NCI-H1417 (cell line): ENCODE data around the gene EMID1.
A peak's percentile ranks its signal among the peaks of the same experiment; 100 is the strongest.

Experiments
- DNase-seq, 3 experiments: peaks; one replicate each; lab custom pipeline; 2025; lab: John Stamatoyannopoulos, UW

The EMID1 gene

DNA sequence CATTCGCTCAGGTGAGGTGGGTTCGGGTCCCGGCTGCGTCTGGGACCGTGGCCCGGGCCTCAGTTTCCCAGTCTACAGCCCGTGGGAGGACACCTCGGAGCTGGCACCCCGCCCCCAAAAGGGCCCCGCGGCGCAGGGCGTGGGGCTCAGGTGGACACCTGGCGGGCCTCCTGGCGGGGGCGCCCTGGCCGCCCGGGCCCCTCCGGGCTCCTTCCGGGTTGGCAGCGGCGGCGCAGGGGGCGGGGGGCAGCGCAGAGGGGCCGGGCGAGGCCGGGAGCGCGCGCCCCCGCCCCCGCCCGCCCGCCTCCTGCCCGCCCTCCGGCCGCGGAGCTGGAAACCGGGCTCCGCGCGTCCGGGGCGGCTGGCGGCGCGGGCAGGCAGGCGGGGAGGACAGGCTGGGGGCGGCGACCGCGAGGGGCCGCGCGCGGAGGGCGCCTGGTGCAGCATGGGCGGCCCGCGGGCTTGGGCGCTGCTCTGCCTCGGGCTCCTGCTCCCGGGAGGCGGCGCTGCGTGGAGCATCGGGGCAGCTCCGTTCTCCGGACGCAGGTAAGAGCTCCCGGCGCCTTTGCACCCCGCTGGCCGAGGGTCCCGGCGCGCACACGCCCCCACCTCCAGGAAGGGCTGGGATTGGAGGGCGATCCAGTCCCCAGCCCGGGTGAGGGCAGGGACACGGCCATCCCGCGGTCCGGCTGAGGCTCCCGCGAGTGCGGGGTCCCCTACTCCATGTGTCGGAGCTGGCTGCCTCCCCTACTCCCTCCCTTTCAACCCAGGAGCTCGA is at the start of gene EMID1:
Gene EMID1, plus strand, starts transcription at position 303 of the 778 bp plus-strand sequence. Its CDS starts 143 bp downstream, at position 446.
- peak in 2 of 3 experiments; percentile 45 to 49 for DNase-seq

DNA sequence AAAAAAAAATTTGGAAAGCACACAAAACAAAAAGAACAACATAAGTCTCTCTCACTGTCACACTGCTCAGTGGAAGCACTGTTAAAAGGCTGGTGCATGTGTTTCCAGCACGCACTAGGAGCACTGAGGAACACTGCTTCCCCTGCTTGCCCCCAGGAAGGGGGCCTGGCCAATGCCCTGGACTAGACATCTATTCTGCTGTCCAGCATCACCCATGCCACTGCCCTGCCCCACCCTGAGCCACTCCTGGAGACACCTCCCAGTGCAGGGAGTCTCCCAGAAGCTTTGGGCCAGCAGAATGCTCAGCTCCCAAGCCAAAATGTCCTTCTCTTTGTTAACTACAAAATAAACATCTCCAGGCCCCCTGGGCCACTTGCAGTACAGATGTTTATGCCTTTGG is 49.7 kb upstream of the EMID1 start:
- DNase-seq = no peak

DNA sequence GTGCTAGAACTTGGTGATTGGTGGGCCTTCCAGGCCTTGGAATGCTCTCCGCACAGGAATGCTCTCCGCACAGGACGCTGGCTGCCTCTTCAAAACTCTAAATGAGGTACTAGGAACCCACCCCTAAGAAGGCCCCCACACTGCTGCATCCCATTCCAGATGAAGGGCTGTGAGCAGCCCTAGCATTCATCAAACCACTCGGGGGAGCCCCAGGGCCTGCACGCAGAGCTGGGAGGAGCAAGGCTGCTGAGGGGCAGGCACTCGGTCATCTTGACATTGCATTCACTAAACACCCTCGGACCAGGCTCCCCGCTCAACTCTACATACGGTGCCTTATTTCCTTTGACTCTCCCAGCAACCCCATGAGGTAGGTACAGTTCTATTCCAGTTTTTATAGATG is 49.2 kb upstream of the EMID1 start:
- DNase-seq = no peak

DNA sequence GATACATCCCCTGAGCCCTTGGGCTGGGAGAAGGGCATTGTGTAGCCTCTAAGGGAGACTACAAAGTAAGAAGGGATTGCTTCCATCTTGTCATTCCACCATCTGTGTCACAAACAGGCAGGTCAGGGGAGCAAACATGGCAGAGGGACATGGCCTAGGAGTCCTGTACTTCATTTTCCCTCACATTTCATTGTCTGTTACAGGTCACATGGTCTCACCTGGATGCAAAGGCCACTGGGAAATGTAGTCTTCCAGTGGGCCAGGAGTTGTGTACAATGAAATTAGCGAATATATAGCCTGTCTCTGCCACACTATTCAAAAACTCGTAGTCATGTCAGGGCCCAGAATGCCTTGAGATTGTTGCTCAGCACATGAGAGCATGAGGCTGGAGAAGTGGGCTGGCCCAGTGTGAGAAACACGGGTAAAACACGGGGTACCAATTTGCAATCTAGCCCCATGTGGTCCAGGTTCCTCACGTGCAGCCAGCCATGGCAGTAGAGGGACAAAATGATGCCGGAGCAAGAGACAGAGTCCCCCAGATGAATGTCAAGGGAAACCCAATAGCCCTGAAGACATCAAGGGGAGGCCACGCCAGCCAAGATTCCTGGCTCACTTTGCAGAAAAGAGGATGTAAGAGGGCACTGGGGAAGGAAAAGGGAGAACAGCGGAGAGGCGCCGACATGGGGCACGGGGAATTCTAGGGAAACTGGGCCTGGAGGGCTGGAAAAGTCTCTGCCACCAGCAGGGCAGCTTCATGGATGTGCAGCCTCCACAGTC is 47.7 kb upstream of the EMID1 start:
- peak in 1 of 3 experiments; percentile 0 for DNase-seq

DNA sequence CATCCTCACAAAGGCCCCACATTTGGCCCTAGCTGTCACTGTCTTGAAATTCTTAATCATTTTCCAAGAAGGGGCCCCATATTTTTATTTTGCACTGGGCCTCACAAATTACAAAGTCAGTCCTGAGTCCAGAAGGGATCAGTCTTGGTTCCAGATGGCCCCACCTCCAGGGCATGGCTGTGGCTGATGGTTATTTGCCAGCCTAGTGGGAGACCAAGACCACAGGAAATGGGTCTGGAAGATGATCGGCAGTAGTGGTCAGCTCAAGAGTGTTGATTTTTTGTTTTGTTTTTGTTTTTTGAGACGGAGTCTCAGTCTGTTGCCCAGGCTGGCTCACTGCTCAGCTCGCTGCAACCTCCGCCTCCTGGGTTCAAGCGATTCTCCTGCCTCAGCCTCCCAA is 47.1 kb upstream of the EMID1 start:
- no peak for DNase-seq

DNA sequence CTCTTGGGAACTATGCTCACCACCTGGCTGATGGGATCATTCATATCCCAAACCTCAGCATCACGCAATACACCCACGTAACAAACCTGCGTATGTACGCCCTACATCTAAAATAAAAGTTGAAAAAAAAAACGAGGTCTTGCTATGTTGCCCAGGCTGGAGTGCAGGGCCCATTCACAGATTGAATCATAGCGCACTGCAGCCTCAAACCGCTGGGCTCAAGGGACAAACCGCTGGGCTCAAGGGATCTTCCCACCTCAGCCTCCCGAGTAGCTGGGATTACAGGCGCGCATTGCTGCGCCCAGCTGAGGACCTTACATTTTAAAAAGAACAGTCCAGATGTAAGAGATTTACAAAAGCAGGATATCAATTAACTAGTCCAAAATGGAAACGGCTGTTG is 41.9 kb upstream of the EMID1 start:
- DNase-seq = no peak

DNA sequence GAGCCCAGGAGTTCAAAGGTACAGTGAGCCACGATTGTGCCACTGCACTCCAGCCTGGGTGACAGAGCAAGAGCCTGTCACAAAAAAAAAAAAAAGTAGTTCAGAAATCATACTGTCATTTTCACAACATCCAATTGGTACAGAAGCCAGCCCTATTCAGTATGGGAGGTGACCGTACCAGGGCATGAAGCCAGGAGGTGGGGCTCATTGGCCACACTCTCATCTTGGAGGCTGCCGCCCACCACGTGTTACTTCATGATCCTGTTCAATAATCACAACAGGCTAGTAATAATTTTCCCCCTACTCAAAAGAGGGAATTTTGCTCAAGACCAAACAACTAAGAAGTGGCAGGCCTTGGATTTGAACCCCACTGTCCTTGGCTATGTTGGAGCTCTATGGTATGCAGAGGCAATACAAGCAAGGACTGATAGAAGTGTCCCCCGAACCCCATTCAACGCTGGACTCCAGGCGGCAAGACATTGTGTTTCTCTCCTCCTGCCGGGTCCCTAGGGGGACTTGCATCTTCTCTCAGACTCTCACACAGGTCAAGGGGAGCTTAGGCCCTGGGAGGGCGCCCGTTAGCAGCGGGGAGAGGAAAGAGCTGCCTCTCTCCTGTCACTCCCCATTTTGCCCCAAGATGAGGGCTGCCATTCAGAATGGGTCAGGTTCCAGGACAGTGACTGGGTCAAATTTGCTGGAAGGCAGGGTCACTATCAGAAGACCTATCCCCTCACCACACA is 40.2 kb upstream of the EMID1 start:
- DNase-seq = no peak

DNA sequence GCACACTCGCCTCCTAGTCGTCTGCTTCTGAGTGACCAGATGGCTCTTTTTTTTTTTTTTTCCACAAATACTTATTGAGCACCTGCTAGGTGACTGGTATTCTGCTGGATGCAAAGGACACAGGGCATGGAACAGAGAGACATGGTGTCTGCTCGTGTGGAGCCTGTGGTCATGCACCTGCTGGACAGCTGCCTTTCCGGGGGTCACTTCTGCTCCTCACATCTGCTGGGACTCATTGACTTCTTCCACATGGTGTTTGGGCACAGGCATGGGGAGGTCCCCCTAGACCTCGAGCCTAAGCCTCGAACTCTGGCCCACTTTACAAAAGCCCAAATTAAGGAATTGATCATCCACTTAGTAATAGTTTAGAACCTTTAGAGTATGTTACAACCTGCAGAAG is 39.5 kb upstream of the EMID1 start:
- no peak for DNase-seq

DNA sequence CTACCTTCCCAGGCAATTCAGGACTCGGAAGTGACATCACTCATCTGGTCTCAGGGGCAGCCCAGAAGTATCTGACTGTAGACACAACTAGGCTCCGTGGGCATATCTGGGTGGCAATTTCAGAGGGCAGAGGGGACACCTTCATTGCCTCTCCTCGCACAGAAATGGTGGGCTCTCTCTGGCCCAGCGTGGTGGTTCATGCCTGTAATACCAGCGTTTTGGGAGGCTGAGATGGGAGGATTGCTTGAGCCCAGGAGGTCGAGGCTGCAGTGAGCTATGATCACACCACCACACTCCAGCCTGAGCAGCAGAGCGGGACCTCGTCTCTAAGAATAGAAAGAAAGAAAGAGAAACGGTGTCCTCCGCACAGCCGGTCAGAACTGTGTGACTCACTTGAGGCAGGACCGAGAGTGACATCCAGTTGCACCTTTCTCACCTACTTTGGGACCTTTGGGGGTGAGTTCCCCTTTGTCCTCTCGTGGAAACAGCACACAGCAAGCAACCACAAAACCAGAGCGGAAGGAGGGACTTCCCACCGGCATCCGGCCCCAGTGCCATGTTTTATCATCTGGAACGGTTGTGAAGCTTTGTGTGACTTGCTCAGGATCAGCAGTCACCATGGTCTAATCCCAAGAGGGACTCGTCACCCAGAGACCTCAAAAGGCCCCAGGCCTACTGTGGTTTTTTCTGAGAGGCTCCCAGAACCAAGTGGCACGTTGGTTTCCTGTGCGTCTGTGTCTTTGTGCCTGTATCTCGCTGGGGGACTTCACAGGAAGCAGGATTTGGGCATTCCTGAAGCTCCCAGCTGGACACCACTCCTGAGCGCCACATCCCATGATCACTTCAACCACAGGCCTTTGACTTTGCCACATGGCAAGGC is 38.4 kb upstream of the EMID1 start:
- DNase-seq = no peak

DNA sequence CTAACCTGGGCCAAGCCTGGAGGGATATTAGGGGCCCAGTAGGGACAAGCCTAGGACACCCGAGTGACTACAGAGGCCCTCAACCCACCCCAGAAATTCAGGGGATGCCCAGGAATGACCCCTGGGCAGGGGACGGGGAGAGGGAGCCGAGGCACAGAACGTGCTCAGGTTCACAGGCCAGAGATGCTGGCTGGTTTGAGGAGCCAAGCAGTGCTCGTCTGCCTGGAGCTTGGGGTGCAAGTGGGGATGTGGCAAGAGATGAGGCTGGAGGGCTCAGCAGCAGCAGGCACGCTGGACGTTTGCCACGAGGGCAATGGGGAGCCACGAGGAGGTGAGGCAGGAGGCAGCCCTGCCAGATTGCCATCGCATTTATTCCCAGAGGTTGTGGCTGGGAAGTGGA is 34.0 kb upstream of the EMID1 start:
- DNase-seq = no peak

DNA sequence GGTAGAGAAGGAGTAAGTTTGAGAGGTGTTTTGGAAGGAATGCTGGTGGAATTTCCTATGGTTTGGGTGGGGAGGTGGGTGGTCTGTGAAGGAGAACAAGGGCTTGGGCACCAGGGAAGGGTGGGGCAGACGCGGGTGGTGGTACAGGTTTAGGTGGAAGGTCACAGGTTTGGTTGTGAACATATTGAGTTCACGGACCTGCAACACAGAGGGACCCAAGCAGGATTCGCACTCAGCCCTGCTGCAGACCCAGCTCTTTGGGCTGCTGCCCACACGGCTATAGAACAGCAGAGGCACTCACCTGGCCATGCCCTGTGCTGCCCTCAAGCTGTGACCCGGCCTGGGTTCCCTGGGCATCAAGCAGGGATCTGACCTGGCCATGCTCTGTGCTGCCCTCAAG is 33.5 kb upstream of the EMID1 start:
- DNase-seq = no peak

DNA sequence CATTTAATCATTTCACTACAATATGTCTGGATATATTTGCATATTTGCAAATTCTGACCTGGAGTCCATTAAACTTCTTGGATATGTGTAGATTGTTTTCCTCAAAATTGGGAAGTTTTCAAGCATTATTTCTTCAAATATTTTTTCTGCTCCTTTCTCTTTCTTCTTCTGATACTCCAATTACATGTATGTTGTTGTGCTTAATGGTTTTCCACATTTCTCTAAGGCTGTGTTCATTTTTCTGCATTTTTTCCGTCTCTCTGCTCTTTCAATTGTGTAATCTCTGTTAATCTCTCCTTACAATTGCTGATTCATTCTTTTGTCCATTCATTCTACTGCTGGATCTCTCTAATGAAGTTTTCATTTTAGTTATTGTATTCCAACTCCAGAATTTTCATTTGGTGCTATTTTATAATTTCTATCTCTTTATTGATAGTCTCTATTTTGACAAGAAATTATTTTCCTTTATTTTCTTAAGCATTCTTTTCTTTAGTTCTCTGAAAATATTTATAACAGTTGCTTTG is 30.3 kb upstream of the EMID1 start:
- no peak for DNase-seq

DNA sequence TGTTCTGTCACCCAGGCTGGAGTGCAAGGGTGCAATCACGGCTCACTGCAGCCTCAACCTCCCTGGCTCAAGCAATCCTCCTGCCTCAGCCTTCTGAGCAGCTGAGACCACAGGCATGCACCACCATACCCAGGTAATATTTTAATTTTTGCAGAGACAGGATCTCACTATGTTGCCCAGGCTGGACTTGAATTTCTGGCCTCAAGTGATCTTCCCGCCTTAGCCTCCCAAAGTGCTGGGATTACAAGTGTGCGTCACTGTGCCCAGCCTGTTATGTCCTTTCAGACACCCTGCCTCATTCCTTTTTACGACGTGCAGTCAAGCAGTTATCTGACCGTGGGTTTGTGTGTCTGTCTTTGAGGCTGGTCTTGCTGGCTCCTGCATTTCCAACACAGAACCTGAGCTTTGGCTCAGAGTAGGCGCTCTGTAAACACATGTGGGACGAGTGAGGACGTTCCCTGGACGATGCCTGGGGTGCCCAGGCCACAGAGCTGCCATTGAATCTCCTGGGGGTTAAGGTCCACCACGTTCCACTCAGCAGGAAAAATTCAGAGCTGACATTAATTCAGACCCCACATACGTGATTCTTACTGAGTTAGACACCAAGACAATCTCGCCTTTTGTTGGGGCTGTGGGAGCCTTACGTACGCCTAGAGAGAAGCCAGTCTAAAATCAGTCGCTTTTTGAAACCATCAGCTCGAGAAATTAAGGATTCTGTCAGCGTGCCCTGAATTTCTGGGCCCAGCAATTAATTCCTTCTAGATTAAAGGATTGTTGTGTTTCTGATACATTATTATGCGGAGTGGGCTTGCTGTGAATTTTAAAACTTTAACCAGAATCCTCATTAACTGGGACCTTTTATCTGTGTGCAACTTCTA is 21.5 kb upstream of the EMID1 start:
- no peak for DNase-seq

DNA sequence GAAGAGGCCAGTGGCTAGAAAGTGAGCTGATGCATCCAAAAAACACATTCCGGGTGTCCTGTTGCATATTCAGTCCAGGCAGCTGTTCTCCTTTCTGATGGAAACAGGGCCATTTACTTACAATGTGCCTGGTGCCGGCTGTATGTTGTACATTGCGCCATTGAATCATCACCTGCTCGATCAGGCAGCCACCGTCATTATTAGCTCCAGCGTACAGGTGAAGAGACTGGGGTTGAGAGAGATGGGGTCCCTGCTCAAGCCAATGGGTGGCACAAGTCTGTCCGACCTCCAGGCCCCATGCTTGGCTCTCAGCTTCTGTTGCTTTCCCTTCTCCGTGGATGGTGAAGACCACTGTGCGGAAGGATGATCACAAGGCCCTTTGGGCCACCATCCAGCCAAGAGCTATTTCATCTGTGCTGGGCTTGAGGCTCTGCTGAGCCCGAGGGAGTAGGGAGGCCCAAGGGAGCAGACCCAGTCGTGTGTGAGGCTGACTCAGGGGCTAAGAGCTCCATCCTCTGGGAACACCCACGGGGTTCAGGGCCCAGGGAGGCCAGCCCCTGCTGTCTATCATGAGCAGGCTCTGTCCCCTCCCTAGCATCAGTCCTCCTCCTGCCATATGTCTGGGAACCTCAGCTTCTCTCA is 20.7 kb upstream of the EMID1 start:
- DNase-seq = no peak

DNA sequence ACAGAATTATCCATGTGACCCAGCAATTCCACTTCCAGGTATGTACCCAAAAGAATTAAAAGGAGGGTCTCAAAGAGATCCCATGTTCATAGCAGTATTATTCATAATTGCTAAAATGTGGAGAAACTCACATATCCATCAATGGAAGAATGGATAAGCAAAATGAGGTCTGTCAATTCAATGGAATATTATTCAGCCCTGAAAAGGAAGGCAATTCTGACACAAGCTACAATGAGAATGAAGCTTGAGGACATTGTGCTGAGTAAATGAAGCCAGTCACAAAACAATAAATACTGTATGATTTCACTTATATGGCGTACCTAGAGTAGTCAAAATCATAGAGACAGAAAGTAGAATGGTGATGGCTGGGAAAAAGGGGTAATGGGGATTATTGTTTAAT is 19.4 kb upstream of the EMID1 start:
- no peak for DNase-seq

DNA sequence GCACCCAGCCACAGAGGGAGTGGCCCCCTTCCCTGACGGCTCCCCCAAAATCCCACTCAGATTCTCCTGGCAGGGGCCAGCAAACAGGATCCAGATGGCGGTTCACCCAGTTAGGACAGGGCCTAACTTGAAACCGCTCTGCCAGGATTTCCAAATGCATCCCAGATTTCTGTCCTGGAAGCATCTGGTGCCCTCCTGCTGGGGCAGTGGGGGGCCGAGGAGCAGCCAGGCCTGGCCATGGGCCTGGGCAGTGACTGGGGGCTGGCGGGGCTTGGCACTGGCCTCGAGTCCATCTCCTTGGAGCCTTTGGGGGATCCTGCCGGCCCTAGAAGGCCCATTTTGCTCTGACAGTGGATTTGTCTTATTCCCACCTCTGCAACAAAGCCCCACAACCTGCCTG is 17.9 kb upstream of the EMID1 start:
- no peak for DNase-seq

DNA sequence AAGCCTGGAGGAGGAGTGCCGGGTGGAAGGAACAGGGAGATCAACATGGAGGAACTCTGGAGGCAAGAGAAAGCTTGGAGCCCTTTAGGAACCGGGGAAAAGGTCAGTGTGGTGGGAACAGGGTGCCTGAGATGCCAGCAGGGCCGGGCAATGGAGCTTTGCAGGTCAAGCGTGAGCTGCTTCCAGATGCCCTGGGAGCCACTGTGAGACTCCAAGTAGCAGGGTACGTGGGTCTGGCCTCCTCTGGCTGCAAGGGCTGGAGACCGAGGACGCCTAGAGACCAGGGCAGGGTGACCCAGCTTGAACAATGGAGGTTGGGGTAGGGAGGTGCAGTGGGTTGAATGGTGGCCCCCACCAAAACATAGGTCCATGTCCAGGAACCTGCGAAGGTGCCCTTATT is 15.6 kb upstream of the EMID1 start:
- no peak for DNase-seq

DNA sequence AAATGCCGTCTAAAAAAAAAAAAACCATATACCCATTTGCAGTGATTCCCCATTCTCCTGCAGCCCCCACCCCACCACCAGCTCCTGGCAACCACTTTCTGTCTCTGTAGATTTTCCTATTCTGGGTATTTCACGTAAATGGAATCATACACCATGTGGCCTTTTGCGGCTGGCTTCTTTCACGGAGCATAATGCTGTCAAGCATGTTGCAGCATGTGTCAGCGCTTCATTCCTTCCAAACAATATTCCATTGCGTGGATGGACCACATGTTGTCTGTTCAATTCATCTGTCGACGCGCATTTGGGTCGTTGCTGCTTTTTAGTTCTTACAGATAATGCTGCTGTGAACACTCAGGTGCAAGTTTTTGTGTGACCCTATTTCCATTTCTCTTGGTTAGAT is 14.8 kb upstream of the EMID1 start:
- DNase-seq = no peak

DNA sequence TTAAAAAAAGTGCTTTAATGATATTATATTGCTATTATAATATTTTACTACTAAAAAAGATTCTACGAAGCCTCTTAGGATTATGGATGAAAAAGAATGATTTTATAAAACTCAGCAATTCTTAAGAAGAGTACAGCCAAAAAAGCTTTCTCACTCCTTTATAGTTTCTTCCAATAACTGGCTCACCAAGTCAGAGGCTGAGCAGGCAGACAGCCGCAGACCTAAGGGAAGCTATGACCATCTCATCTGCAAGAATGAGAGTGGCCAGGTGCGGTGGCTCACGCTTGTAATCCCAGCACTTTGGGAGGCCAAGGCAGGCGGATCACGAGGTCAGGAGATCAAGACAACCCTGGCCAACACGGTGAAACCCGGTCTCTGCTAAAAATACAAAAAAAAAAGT is 12.7 kb upstream of the EMID1 start:
- DNase-seq = no peak

DNA sequence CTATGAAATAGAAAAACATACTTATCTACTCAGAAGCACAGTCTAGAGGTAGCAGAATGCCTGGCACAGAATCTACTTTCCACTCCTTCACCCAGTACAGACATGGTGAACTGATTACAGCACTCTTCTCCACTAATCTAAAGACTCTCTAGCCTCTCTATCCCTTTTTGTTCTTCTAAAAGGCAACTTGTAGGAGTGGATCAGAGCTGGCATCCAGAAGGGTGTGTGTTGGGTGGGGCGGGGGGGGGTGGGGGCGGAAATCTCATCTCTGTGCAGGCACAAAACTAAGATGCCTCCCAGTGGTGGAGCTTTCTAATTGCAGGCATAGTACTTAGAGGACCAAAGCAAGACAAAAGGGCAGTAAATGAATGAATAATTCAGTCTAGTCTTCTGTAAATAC is 11.5 kb upstream of the EMID1 start:
- no peak for DNase-seq
